ENCODE measurements around the gene VENTX. TPM values are rescaled to one million over a fixed set of nuclear protein-coding genes. Genes with fewer than 3 reads are reported as not detected.
"Not testable (repeated sequence)": the region's sequence is repeated elsewhere in the genome, so short reads cannot be mapped to it uniquely, and the experiment has no call there.

The VENTX gene
- polyA plus RNA-seq, 3 donors: 0.28 to 0.80 (median 0.56) TPM

GRCh38 chr10:133229265-133230043 is 8.2 kb upstream of the VENTX start:
- WGBS, 3 donors: 5 to 10% (median 8%) methylated on average over 52 to 58 of the region's 58 CpGs

DNA sequence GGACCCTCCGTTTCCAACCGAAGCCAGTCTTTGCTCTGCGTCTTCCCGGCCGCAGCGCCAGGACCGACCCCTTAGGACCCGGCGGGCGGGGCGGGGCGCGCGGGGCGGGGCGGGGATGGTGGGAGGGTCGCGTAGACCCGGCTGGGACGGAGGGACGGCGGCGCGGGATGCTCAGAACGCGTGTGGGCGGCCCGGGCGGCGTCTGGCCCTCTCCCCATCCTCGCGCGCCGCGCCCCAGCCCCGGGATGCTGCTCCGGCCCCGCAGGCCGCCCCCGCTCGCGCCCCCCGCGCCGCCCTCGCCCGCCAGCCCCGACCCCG is 7.7 kb upstream of the VENTX start, which contains the start of gene UTF1:
Gene UTF1 (plus strand): TSS at position 174 of the 318 bp plus-strand sequence. CDS start 72 bp downstream, at position 246.
- WGBS, 3 donors: 2 to 4% (median 4%) methylated on average over 17 to 42 of the region's 49 CpGs

More at GRCh38 chr10:133229265-133230043, 8.2 kb upstream of the VENTX start:
- H3K27ac ChIP-seq (ENCODE audit: low read depth, low read length): no peak overlapping the region

DNA sequence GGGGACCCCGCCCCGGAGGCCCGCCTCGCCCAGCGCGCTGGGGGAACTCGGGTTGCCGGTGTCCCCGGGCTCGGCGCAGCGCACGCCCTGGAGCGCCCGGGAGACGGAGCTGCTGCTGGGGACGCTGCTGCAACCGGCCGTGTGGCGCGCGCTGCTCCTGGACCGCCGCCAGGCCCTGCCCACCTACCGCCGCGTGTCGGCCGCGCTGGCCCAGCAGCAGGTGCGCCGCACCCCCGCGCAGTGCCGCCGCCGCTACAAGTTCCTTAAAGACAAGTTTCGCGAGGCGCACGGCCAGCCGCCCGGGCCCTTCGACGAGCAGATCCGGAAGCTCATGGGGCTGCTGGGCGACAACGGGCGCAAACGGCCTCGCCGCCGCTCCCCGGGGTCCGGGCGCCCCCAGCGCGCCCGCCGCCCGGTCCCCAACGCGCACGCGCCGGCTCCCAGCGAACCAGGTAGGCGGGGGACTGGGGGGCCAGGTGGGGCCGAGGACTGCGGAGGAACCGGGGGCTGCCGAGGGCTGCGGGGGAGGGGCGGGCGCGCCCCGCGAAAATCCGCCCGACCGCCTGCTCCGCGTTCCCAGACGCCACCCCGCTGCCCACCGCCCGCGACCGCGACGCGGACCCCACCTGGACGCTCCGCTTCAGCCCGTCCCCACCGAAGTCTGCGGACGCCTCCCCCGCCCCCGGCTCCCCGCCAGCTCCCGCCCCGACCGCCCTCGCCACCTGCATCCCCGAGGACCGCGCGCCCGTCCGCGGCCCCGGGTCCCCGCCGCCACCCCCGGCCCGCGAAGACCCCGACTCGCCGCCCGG is 7.1 kb upstream of the VENTX start:
- no peak overlapping the region for H3K27ac ChIP-seq (ENCODE audit: low read depth, low read length)
- WGBS, 3 donors: 1 to 4% (median 3%) methylated on average over 69 to 113 of the region's 122 CpGs

More for the DNA sequence above, 7.7 kb upstream of the VENTX start, which contains the start of gene UTF1:
- H3K27ac ChIP-seq (ENCODE audit: low read depth, low read length): no peak within 1 kb of the TSS

GRCh38 chr10:133231244-133231945 is 6.3 kb upstream of the VENTX start:
- no peak overlapping the region for H3K27ac ChIP-seq (ENCODE audit: low read depth, low read length)
- 11 to 29% (median 22%) methylated on average over 34 to 44 of the region's 44 CpGs for WGBS, 3 donors

DNA sequence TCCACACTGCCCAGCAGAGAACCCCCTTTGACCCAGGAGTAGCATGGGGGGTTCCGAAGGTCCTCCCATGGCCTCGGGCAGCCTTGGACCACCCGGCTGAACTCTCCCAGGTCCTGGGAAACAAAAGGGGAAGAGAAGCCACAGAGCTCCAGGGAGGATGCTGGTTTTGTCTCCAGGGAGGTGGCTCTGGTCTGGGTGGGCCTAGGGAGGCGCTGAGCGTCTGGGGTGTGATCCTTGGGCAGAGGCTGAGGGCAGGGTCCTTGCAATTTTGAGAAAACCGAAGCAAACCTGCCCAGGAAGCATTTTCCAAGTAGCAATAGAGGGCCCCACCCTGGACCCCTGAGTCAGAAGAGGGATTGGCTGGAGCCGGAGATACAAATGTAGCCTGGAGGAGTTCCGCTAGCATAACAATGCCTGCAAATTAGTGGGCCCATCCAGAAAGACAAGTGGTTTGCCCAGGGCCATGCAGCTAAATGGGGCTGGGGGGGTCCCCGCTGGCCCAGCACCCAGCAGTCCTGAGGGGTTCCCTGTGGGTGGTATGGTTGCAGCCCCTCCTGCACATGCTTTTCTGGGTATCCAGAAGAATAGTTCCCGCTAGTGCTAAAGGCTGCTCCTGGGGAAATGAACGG is 5.6 kb upstream of the VENTX start:
- no peak overlapping the region for H3K27ac ChIP-seq (ENCODE audit: low read depth, low read length)
- WGBS, 3 donors: 38 to 61% (median 59%) methylated on average over 11 of the region's 11 CpGs

DNA sequence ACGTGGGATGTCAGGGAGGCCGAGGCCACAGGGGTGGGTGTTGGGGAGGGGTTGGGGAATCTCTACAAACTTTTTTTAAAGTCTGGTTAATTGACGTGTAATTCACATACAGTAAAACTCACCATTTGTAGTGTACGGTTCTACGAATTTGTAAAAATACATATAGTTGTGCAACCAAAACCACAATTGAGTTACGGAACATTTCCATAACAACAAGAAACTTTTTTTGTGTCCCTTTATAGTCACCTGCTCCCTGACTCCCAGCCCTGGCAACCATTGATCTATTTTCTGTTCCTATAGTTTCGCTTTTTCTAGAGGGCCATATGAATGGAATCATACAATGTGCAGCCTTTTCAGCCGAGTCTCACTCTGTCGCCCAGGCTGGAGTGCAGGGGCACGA is 2.9 kb upstream of the VENTX start:
- not testable (repeated sequence) for H3K27ac ChIP-seq (ENCODE audit: low read depth, low read length)
- WGBS, 3 donors: 47 to 58% (median 53%) methylated on average over 7 of the region's 10 CpGs

- no peak overlapping the region for H3K27ac ChIP-seq (ENCODE audit: low read depth, low read length)
- 3 to 7% (median 7%) methylated on average over 36 to 48 of the region's 48 CpGs for WGBS, 3 donors
Observed at GRCh38 chr10:133235265-133235855, 2.3 kb upstream of the VENTX start.

GRCh38 chr10:133235932-133236331 is 1.7 kb upstream of the VENTX start:
- H3K27ac ChIP-seq (ENCODE audit: low read depth, low read length): no peak overlapping the region
- WGBS, 3 donors: 3 to 4% (median 4%) methylated on average over 17 to 18 of the region's 18 CpGs

DNA sequence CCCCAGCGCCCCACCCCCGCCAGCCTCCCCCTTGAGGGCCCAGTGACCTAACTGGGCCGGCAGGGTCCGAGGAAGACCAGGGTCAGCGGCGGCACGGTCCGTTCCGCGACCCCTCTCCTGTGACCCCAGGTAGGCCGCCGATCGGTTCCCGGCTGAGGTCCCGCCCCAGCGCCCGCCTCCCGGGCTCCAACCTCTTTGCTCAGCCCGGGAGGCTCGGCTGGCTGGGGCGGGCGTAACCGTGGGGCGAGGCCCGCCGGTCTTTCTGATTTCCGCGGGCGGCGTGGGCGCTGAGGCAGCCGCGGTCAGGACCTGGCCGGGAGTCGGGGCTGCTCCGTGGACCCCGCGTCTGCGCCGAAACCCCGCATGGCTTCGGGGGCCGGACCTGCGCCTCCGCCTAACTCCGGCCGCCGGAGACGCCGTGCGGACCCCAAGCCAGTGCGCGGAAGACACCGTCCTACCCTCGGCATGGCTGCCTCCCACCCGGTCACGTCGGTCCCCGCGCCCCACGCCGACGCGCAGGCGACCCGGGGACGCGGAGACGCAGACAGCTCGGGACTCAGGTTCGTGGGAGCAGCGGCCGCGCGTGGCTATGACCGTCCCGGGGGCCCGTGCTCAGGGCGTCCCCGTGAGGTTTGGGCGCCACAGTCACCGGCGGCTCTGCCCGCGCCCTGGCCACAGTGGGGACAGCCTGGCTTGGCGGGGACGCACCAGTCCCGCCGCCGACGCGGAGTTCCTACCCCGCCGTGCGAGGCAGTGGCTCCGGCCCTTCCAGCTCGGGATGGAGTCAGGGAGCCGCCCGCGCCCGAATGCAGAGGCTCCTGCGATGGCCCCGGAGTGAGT is 1.0 kb upstream of the VENTX start:
- WGBS, 3 donors: 0 to 2% (median 2%) methylated on average over 72 to 103 of the region's 103 CpGs
- H3K27ac ChIP-seq (ENCODE audit: low read depth, low read length): no peak overlapping the region

GRCh38 chr10:133237241-133237587 is 441 bp upstream of the VENTX start:
- H3K27ac ChIP-seq (ENCODE audit: low read depth, low read length): no peak overlapping the region
- 1 to 6% (median 2%) methylated on average over 26 to 32 of the region's 32 CpGs for WGBS, 3 donors

DNA sequence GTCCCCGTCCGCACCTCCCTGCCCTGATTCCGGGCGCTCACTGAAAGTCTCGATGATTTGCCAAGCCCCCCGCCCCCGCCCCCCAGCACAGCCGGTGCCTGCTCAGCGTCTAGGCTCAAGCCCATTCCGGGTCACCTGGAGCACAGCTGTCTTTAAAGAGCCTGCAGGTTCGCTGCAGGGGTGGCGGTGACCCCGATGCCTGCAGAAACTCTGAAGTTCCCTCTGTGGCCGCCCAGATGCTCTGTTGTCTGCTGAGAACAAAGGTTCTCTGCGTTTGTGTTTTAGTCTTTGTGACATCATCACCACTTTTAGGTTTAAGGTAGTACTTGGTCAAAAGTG is 780 bp downstream of the VENTX start:
- no peak overlapping the region for H3K27ac ChIP-seq (ENCODE audit: low read depth, low read length)
- WGBS, 3 donors: 19 to 51% (median 34%) methylated on average over 15 of the region's 15 CpGs

DNA sequence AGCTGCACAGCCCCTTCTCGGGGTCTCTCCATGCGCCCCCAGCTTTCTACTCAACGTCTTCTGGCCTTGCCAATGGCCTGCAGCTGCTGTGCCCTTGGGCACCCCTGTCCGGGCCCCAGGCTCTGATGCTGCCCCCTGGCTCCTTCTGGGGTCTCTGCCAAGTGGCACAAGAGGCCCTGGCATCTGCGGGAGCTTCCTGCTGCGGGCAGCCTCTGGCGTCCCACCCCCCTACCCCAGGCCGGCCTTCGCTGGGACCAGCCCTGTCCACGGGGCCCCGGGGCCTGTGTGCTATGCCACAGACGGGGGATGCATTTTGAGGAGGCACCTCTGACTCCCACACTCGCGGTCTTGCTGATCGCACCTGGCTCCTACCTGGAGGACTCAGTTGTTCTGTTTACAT is 2.3 kb downstream of the VENTX start:
- WGBS, 3 donors: 64 to 75% (median 68%) methylated on average over 15 of the region's 15 CpGs
- no peak overlapping the region for H3K27ac ChIP-seq (ENCODE audit: low read depth, low read length)

DNA sequence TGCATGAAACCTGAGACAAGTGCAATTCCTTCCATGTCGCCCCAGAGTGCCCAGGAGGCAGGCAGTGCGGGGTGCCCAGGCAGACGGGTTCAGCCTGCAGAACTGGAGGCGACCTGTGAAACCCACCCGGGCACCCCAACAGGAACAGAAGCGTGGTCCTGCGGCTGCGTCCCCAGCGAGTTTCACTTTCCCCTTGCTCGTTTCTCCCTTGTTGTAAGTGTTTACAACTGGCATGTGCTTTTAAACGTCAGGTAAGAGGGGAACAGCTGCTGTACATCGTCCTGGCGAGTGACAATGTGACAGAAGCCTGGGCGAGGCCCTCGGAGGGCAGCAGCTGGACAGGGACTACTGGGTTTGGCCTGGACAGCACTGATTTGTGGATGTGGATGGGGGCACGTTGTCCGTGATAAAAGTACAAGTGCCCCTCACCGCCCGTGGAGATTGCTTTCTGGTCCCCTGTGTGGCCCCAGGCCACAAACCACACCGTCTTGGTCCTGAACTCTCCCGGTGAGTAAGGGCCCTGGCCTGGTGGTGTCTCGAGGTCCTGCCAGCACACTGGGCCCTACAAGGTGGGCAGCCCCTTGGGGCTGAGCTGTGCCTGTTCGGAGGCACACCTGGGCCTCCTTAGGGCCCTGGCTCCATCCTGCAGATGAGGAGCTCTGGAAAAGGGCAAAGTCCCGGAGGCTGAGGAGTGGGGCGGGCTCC is 4.0 kb downstream of the VENTX start:
- 43 to 63% (median 52%) methylated on average over 25 of the region's 25 CpGs for WGBS, 3 donors
- no peak overlapping the region for H3K27ac ChIP-seq (ENCODE audit: low read depth, low read length)

- H3K27ac ChIP-seq (ENCODE audit: low read depth, low read length): no peak overlapping the region
- 69 to 82% (median 76%) methylated on average over 27 of the region's 27 CpGs for WGBS, 3 donors
Observed at GRCh38 chr10:133242611-133243356, 5.1 kb downstream of the VENTX start.

DNA sequence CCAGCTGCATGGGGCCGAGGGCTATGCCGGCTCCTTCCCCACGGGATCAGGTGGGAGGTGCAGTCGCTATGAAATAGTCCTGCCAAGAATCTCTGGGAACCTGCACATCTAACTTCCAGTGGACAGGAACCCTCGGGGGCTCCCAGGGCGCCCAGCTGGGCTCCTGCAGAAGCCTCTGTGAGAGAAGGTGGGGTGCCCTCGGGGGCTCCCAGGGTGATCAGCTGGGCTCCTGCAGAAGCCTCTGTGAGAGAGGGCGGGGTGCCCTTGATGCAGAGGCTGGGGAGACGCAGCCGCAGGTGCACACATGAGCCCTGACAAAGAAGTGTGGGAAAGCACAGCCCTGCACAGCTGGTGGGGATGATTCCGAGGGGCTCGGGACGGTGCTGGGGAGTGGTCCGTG is 5.9 kb downstream of the VENTX start:
- 64 to 70% (median 70%) methylated on average over 13 to 14 of the region's 14 CpGs for WGBS, 3 donors
- no peak overlapping the region for H3K27ac ChIP-seq (ENCODE audit: low read depth, low read length)

All from adipose tissue (tissue), 3 donors.